Forelimb muscle (tissue), 1 donor: Measurements from ENCODE around the gene AGPAT1. TPM values are rescaled to one million over a fixed set of nuclear protein-coding genes. Genes with fewer than 3 reads are reported as not detected.

ENCODE experiments used
- polyA plus RNA-seq: library from polyadenylated mRNA; unstranded; fragments of 120-200 nt; gene quantifications from one replicate; pipeline ENCODE4 v1.2.1, GENCODE V29; 2013; ENCODE audit not compliant: insufficient read length

The AGPAT1 gene
- polyA plus RNA-seq, 1 donor: 57.3 TPM

Other genes with a start within 250 kb of the AGPAT1 start
- 3.0 TPM for gene C2, start 248.4 kb downstream of the AGPAT1 start, polyA plus RNA-seq
- 1.0 TPM for gene CFB, start 230.0 kb downstream of the AGPAT1 start, polyA plus RNA-seq
- gene NELFE, start 217.1 kb downstream of the AGPAT1 start, polyA plus RNA-seq: 63.3 TPM
- gene SKIC2, start 216.9 kb downstream of the AGPAT1 start, polyA plus RNA-seq: 27.0 TPM
- 16.9 TPM for gene DXO, start 203.9 kb downstream of the AGPAT1 start, polyA plus RNA-seq
- gene C4A, start 194.0 kb downstream of the AGPAT1 start, polyA plus RNA-seq: 19.3 TPM
- 22.1 TPM for gene C4B, start 161.3 kb downstream of the AGPAT1 start, polyA plus RNA-seq
- gene CYP21A2, start 137.7 kb downstream of the AGPAT1 start, polyA plus RNA-seq: 1.0 TPM
- gene TNXB, start 66.7 kb downstream of the AGPAT1 start, polyA plus RNA-seq: 108 TPM
- gene ATF6B, start 47.8 kb downstream of the AGPAT1 start, polyA plus RNA-seq: 42.4 TPM
- gene FKBPL, start 45.8 kb downstream of the AGPAT1 start, polyA plus RNA-seq: 3.5 TPM
- gene PRRT1, start 24.1 kb downstream of the AGPAT1 start, polyA plus RNA-seq: 1.3 TPM
- gene PPT2, start 21.9 kb downstream of the AGPAT1 start, polyA plus RNA-seq: 34.6 TPM
- 25.9 TPM for gene EGFL8, start 11.5 kb downstream of the AGPAT1 start, polyA plus RNA-seq
- 50.9 TPM for gene RNF5, start 2.3 kb upstream of the AGPAT1 start, polyA plus RNA-seq
- 8.0 TPM for gene AGER, start 8.2 kb upstream of the AGPAT1 start, polyA plus RNA-seq
- 107 TPM for gene PBX2, start 14.1 kb upstream of the AGPAT1 start, polyA plus RNA-seq
- 6.7 TPM for gene GPSM3, start 16.6 kb upstream of the AGPAT1 start, polyA plus RNA-seq
- 19.9 TPM for gene NOTCH4, start 48.0 kb upstream of the AGPAT1 start, polyA plus RNA-seq
- gene TSBP1, start 195.8 kb upstream of the AGPAT1 start, polyA plus RNA-seq: not detected
- 0.18 TPM for gene BTNL2, start 231.1 kb upstream of the AGPAT1 start, polyA plus RNA-seq